Adrenal gland (tissue), 12 donors: ENCODE measurements around the gene OCLN. TPM values are rescaled to one million over a fixed set of nuclear protein-coding genes. Genes with fewer than 3 reads are reported as not detected.
"Not testable (repeated sequence)": the region's sequence is repeated elsewhere in the genome, so short reads cannot be mapped to it uniquely, and the experiment has no call there.

Experiments
- DNase-seq, 7 donors: peaks; one replicate each; pipeline ENCODE4 v3.0.0-alpha.2; 2019 to 2020
- H3K27ac ChIP-seq, 5 donors: fragments of 200-600 bp; sonication (generic) in 4 of 5; 1 replicate in 3 of 5; 2 replicates in 2 of 5; pipeline versions ENCODE4 v1.5.1 to v1.8.0; 2016 to 2020; ENCODE audit warnings: mild to moderate bottlenecking in 1 of 5
- H3K27me3 ChIP-seq: fragments of 200-600 bp; 2 replicates; pipeline ENCODE4 v1.8.0; 2021
- H3K36me3 ChIP-seq, 2 donors: fragments of 200-600 bp; replicated peaks in 1 of 2; 1 replicate in 1 of 2; 2 replicates in 1 of 2; pipeline versions ENCODE4 v1.5.1 to v1.8.0; 2018 to 2022
- H3K4me1 ChIP-seq, 2 donors: fragments of 200-600 bp; replicated peaks in 1 of 2; 1 replicate in 1 of 2; 2 replicates in 1 of 2; pipeline versions ENCODE4 v1.5.1 to v1.8.0; 2018 to 2021
- H3K4me3 ChIP-seq, 4 donors: fragments of 200-600 bp; sonication (generic) in 3 of 4; one replicate each; pipeline ENCODE4 v1.5.1; 2016 to 2018
- H3K9me3 ChIP-seq, 3 donors: fragments of 200-600 bp; sonication (generic) in 1 of 3; replicated peaks in 1 of 3; 1 replicate in 2 of 3; 2 replicates in 1 of 3; pipeline versions ENCODE4 v1.5.1 to v1.8.0; 2016 to 2021
- POLR2A ChIP-seq, 2 donors: fragments of 450-650 bp; IDR thresholded peaks; one replicate each; pipeline ENCODE4 v1.6.1; 2017; ENCODE audit warnings: antibody characterized with exemption in 2 of 2, mild to moderate bottlenecking in 2 of 2, moderate library complexity in 1 of 2
- WGBS, 4 donors: extraction: QIAGEN DNeasy Blood & Tissue Kit in 2 of 4; methylation state at CpG; one replicate each; pipeline versions ENCODE4 v1.1.5 to v1.1.7; 2013 to 2017; 5-methylcytosine and 5-hydroxymethylcytosine counted together
- intact Hi-C, 2 donors: fragments of 100-400 bp; cut with DNase I; formaldehyde crosslinking; loops; one replicate each; pipeline versions ENCODE4 v1.14.1 to v1.15.0; 2022 to 2023
- polyA plus RNA-seq, 3 donors: library from polyadenylated mRNA; stranded (reverse); fragments of 200-250 nt in 2 of 3; fragments of 350-450 nt in 1 of 3; fragmentation: Illumina TruSeq in 1 of 3; extraction: RNeasy Lipid Tissue Mini Kit (QIAGEN cat#74804) in 1 of 3; gene quantifications; one replicate each; pipeline ENCODE4 v1.2.3, GENCODE V29; 2013 to 2014
- total RNA-seq, 9 donors: library from RNA; depleted of rRNA in 4 of 9; stranded (reverse); fragments of >200 nt in 4 of 9; fragments of 120-200 nt in 1 of 9; fragmentation: NEBNext Ultra II Directional in 1 of 9; extraction: Animal tissue kit (Norgen Biotek cat#: 25700) in 1 of 9; gene quantifications; one replicate each; pipeline versions ENCODE4 v1.1.0 to v1.2.4, GENCODE V29; 2013 to 2023
- TF ChIP-seq, protein P1 (sequence below), 6 experiments: fragments of 450-650 bp in 4 of 6; fragments of 200-600 bp in 2 of 6; sonication (generic) in 1 of 6; IDR thresholded peaks; 1 replicate in 5 of 6; 2 replicates in 1 of 6; pipeline versions ENCODE4 v1.5.1 to v1.8.0; 2016 to 2021; ENCODE audit warnings: antibody characterized with exemption in 6 of 6, mild to moderate bottlenecking in 2 of 6, moderate library complexity in 1 of 6
- donor health status: healthy with polysubstance abuse.
- donor health status: Bipolar disorder and iron deficiency.
- donor health status: DM: yes; HTN: yes; CAD: no.
- donor health status: DM: no; HTN: no; CAD: no.
- donor health status: DM: no; HTN: no; CAD: no.
- donor health status: DM: yes; HTN: yes; CAD: no.

Gene OCLN
- total and polyA plus RNA-seq, 12 donors, result 0.16 to 8.8 (median 1.0) TPM

DNA sequence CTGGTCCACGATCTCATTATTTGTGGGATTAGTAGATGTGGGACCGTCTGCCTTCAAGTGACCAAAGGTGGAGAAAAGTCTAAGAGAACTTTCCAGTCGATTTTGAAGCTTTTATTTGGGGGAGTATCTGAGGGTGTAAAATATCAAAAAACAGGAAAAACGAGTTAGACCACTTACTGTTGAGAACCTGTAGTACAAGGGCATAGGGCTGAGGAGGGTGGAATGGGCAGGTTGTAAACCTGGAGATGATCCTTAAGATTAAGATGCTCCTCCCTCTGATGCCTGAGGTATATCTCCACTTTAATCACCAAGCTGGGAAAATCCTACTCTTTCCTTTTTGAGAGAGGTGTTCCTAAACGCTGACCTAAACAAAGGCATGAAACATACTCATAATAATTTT, 35.4 kb downstream of the OCLN start:
- DNase-seq, result no peak
- no peaks in the 10 kb centered on the region for H3K36me3 ChIP-seq
- H3K9me3 ChIP-seq, result no peaks in the 10 kb centered on the region
- H3K27me3 ChIP-seq, result no peaks in the 10 kb centered on the region
- H3K4me3 ChIP-seq, result no peak overlapping the region
- no peak overlapping the region for H3K27ac ChIP-seq
- intact Hi-C loops, result no loop called here
- no peak for TF ChIP-seq POLR2A (IDR thresholded peaks at IDR 0.05)
- TF ChIP-seq, protein P1, sequence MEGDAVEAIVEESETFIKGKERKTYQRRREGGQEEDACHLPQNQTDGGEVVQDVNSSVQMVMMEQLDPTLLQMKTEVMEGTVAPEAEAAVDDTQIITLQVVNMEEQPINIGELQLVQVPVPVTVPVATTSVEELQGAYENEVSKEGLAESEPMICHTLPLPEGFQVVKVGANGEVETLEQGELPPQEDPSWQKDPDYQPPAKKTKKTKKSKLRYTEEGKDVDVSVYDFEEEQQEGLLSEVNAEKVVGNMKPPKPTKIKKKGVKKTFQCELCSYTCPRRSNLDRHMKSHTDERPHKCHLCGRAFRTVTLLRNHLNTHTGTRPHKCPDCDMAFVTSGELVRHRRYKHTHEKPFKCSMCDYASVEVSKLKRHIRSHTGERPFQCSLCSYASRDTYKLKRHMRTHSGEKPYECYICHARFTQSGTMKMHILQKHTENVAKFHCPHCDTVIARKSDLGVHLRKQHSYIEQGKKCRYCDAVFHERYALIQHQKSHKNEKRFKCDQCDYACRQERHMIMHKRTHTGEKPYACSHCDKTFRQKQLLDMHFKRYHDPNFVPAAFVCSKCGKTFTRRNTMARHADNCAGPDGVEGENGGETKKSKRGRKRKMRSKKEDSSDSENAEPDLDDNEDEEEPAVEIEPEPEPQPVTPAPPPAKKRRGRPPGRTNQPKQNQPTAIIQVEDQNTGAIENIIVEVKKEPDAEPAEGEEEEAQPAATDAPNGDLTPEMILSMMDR (IDR thresholded peaks at IDR 0.05), result no peak
- H3K4me1 ChIP-seq, result no peaks in the 10 kb centered on the region
- 64 to 68% (median 67%) methylated on average over 5 of the region's 5 CpGs for WGBS, 4 donors

DNA sequence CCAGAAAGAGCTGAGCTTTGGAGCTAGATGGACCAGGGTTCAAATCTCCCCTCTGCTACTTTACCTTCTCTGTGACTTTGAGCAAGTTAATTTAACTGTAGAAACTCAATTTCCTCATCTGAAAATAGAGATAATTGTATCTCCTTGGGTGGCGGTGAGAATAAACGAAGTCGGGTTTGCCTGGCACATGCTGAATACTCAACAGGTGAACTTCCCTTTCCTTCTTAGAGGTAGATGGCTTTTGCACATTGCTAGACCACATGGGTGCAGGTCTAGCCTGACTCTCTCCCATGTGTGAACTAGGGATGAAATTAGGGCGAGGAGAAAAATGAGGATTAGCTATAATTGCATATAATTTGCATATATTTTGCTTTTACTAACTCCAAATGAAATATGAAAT, 36.0 kb downstream of the OCLN start:
- no peaks in the 10 kb centered on the region for H3K4me1 ChIP-seq
- intact Hi-C loops, result no loop called here
- H3K9me3 ChIP-seq, result no peaks in the 10 kb centered on the region
- no peak overlapping the region for H3K4me3 ChIP-seq
- TF ChIP-seq POLR2A (IDR thresholded peaks at IDR 0.05), result no peak
- TF ChIP-seq, protein P1 (IDR thresholded peaks at IDR 0.05), result no peak
- no peak for DNase-seq
- 77 to 85% (median 81%) methylated on average over 4 of the region's 4 CpGs for WGBS, 4 donors
- H3K27me3 ChIP-seq, result no peaks in the 10 kb centered on the region
- no peaks in the 10 kb centered on the region for H3K36me3 ChIP-seq
- no peak overlapping the region for H3K27ac ChIP-seq

DNA sequence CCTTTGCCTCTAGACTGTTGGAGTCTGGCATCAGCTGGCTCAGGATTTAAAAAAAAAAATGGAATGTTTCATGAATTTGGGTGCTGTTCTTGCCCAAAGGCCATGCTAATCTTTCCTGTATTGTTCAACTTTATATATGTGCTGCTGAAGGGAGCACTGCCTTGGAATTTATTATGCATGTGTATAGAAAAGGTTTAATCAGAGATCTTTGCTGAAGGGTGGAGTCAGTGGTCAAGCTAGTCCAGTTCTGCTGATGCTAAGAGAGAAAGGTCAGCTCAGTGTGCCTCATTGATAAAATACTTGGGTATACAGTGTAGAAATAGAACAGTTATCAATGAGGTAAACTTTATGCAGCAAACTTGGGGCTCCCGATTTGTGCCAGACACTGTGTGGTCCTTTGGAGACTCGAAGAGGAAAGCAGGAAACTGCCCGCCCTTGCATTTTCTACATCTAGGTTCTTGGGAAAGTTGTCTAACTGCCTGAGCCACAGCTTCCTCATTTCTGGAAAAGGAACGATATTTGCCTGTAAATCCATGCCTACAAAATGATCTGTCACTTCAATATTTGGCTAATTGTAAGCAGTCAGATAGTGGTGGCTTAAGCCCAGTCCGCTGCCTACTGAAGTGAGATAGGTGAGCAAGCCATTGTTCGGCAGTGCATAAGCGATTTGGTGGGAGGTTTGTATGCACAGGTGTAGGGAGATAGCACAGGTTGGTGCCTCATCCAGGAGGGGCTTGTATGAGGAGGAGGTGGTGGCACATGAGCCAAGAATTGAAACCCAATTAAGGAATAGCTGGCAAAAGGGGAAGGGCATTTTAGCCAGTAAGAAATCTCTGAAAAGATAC, 38.2 kb downstream of the OCLN start:
- TF ChIP-seq, protein P1 (IDR thresholded peaks at IDR 0.05), result no peak
- no peak for TF ChIP-seq POLR2A (IDR thresholded peaks at IDR 0.05)
- no peak for DNase-seq
- H3K9me3 ChIP-seq, result no peaks in the 10 kb centered on the region
- H3K27ac ChIP-seq, result no peak overlapping the region
- H3K4me3 ChIP-seq, result no peak overlapping the region
- intact Hi-C loops, result no loop called here
- H3K36me3 ChIP-seq, result no peaks in the 10 kb centered on the region
- 69 to 78% (median 72%) methylated on average over 7 of the region's 7 CpGs for WGBS, 4 donors
- no peaks in the 10 kb centered on the region for H3K27me3 ChIP-seq
- no peaks in the 10 kb centered on the region for H3K4me1 ChIP-seq

DNA sequence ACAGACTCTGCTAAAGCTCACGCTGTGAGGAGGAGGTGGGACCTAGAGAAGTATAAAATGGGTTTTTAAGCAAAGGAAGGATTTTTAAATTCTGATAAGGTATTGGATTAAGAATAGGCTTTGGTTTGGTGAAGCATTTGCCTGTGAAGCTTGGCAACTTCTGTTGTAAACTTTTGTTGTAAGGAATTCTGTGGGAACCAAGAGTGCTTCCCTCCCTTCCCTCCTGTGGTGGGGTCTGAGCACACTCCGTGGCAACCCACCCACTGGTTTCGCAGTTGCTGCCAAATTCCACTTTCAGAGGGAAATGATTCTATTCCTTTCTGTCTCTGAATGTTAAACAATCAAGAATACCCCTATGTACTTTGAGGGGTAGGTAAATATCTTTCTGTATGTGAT, 38.8 kb downstream of the OCLN start:
- no peaks in the 10 kb centered on the region for H3K27me3 ChIP-seq
- H3K4me1 ChIP-seq, result no peaks in the 10 kb centered on the region
- DNase-seq, result no peak
- WGBS, 4 donors, result 43 to 57% (median 46%) methylated on average over 3 of the region's 3 CpGs
- no peaks in the 10 kb centered on the region for H3K36me3 ChIP-seq
- intact Hi-C loops, result no loop called here
- H3K4me3 ChIP-seq, result no peak overlapping the region
- TF ChIP-seq, protein P1 (IDR thresholded peaks at IDR 0.05), result no peak
- no peak for TF ChIP-seq POLR2A (IDR thresholded peaks at IDR 0.05)
- no peaks in the 10 kb centered on the region for H3K9me3 ChIP-seq
- H3K27ac ChIP-seq, result no peak overlapping the region

DNA sequence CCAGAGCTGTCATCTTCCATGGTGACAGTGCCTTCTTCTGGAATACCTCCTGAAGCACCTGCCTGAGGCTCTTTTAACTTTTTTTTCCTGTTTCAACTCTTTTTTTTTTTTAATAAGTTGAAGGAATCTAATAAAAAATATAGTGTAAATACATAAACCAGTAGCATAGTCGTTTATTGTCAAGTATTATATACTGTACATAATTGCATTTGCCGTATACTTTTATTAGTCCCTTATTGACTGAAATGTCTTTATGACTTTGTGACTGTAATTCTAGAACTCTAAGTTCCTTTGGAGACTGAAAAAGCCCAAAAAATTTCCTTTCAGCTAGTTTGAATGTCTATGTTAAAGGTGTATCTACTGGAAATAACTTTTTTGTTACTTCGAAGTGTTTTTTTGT, 45.3 kb downstream of the OCLN start:
- H3K27me3 ChIP-seq, H3K9me3 ChIP-seq, DNase-seq, H3K36me3 ChIP-seq, intact Hi-C loops, H3K4me3 ChIP-seq, H3K27ac ChIP-seq, H3K4me1 ChIP-seq: not testable (repeated sequence)
- WGBS, 4 donors, result 69 to 92% (median 77%) methylated on average over 2 to 3 of the region's 3 CpGs

DNA sequence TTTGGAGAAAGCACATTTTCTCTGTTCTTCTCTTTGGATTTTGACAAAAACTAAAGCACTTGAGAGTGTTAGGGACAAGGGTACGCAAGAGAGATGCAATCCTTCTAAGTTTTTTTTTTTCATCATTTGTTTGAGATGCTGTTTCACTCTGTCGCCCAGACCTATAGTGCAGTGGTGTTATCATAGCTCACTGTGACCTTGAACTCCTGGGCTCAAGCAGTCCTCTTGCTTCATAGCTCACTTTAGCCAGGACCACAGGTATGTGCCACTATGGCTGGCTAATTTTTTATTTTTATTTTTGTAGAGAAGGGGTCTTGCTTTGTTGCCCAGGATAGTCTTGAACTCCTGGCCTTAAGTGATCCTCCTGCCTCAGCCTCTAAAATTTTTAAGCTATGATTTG, 46.1 kb downstream of the OCLN start:
- H3K27ac ChIP-seq, DNase-seq, H3K4me3 ChIP-seq, H3K27me3 ChIP-seq, H3K4me1 ChIP-seq, intact Hi-C loops, H3K9me3 ChIP-seq, H3K36me3 ChIP-seq: not testable (repeated sequence)
- WGBS, 4 donors, result 41 to 90% (median 73%) methylated on average over 1 to 2 of the region's 2 CpGs

DNA sequence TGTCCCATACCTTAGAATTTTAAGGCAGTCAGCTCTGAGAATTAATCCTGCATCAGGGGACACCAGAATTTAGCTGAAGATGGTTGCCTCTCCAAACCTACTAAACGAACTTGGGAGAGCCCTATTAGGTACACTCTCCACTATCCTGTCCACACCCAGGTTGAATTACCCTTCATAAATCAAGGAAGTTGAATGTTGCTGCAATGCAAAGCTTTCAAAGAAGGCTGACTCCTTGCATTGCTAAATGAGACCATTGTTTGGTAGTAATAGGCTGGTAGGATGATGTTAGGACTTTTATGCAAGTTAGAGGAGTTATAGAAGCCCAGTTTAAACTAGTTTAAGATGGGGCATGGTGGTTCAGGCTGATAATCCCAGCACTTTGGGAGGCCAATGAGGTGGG, 48.8 kb downstream of the OCLN start:
- H3K36me3 ChIP-seq, H3K4me3 ChIP-seq, H3K4me1 ChIP-seq, DNase-seq, intact Hi-C loops, H3K27me3 ChIP-seq, H3K9me3 ChIP-seq, H3K27ac ChIP-seq: not testable (repeated sequence)
- no CpG with 5 or more reads among the region's 1 CpG for WGBS, 4 donors
